VCaP (cell line): Measurements from ENCODE around the gene COL4A2.

Experiments
- H3K27ac ChIP-seq: fragments of 450-650 bp; 2 replicates; pipeline ENCODE4 v1.5.1; 2017
- TF ChIP-seq, protein P1 (sequence below): fragments of 450-650 bp; conservative IDR thresholded peaks from 2 replicates; pipeline ENCODE4 v1.5.1; 2017; ENCODE audit warnings: mild to moderate bottlenecking, moderate library complexity

COL4A2 gene

DNA sequence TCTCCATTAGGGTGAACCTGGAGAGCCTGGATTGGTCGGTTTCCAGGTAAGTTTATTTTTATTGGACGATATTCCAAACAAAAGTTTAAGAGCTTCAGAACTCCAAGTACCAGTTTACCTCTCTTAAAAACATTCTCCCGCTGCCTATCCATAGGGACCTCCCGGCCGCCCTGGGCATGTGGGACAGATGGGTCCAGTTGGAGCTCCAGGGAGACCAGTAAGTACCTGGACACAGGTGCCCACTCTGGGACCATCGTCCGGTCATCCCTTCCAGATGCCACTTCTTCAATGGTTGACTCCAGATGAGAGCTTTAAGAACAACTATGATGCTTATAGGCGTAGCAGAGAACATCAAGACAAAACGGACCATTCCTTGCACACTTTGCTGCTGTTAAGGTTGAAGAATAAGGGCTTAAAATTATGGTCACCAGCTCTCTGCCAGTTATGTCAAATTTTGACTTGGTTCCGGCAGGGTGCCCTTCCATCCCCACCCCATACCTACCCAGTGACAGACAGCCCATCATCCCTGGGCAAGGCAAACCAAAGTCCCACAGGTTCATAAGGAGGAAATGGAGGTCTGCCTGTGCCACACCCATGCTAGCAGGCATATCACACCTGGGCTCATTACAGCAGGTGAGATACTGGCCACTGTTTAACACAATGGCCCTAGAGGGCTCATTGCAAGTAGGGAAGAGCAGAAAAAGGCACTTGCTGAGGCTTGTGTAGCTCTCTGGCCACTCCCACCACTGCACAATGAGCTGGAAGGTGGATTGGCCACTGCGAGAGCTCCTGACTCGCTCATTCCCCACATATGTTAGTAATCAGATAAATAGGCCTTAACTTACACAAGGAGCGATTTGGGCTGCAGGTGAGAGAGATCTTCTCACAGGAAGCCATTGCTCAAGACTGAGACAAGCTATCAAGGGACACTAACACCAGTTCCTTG lies 123.6 kb downstream of the COL4A2 start:
- H3K27ac ChIP-seq = no peak overlapping the region
- TF ChIP-seq, protein P1, sequence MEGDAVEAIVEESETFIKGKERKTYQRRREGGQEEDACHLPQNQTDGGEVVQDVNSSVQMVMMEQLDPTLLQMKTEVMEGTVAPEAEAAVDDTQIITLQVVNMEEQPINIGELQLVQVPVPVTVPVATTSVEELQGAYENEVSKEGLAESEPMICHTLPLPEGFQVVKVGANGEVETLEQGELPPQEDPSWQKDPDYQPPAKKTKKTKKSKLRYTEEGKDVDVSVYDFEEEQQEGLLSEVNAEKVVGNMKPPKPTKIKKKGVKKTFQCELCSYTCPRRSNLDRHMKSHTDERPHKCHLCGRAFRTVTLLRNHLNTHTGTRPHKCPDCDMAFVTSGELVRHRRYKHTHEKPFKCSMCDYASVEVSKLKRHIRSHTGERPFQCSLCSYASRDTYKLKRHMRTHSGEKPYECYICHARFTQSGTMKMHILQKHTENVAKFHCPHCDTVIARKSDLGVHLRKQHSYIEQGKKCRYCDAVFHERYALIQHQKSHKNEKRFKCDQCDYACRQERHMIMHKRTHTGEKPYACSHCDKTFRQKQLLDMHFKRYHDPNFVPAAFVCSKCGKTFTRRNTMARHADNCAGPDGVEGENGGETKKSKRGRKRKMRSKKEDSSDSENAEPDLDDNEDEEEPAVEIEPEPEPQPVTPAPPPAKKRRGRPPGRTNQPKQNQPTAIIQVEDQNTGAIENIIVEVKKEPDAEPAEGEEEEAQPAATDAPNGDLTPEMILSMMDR = no peak

DNA sequence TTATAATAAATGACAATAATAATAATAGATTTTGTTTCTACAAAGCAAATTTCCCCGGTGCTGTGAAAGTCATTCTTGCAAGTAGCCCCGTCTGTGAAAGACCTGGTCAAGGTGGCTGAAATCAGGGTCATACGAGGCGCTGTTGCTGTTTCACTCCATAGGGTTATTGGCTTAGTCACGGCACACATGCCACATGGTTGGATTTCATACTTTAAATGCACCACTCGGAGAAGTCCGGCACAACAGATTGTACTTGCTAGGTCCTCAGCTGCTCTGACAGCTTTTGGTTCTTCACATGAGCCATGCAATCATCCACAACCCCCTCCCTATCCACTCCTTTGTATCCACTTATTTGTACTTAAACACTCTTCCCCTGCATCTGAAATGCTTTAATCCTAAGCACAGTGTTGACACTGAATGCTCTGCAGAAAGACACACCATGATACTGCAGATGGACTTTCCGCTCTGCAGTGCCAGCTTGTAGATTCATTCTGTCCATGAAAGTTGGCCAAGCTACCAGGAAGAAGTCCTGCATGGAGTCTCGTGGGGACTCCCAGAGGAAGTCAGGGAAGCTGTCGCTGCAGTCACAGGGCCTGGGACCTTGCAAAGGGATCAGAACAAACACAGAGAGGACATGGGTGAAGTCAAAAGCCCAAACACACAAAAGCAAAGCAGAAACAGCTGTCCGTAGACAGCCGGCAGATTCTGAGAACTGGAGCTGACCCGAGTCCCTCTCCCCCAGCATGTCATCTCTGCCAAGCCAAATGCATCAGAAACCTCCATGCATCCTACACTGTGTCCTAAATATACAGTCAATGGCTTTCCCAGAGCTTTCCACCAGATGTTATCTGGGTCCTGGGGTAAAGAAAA lies 124.6 kb downstream of the COL4A2 start:
- no peak overlapping the region for H3K27ac ChIP-seq
- TF ChIP-seq, protein P1 = no peak

DNA sequence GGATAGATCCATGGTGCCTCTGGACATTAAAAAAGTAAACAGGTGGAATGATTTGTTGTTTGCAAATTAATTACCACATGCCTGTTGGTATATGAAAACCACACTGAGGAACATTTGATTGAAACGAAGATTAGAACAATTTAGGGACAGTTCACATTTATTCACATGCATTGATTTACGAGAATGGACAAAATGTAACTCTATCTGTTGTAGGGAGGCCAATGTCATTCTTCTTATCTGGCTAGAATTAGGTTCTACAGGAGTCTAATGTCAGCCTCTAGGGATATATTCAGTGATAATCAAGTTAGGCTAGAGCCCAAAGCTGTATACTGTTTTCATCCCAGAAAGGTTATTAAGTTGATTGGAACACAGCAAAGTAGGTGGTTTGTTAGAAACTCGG lies 125.4 kb downstream of the COL4A2 start:
- no peak overlapping the region for H3K27ac ChIP-seq
- TF ChIP-seq, protein P1 = no peak

DNA sequence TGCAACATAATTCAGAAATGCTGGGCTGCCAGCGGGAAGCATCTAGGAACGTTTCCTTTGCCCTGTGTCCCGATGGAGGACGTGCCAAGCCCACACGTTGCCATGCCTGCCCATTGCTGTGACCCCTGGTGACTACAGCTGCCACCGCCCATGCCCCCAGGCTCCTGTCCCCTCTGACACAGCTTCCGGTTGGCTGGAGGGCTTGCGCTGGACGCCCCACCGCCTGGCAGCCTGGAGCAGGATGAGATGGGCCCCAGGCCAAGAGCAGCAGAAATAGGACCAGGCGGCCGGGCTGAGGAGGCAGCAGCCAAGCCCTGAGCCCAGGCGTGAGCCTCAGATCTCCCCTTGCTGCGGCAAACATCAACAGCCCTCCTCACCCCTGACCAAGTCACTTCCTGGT lies 125.9 kb downstream of the COL4A2 start:
- TF ChIP-seq, protein P1 = no peak
- no peak overlapping the region for H3K27ac ChIP-seq

GRCh38 chr13:110434629-110435028 lies 127.5 kb downstream of the COL4A2 start:
- no peak overlapping the region for H3K27ac ChIP-seq
- TF ChIP-seq, protein P1 = no peak

GRCh38 chr13:110435331-110435730 lies 128.2 kb downstream of the COL4A2 start:
- H3K27ac ChIP-seq = no peak overlapping the region
- TF ChIP-seq, protein P1 = no peak

- TF ChIP-seq, protein P1 = no peak
- no peak overlapping the region for H3K27ac ChIP-seq
Measured at GRCh38 chr13:110436276-110436675, 129.2 kb downstream of the COL4A2 start.
